Kidney capillary endothelial cell (primary cell): ENCODE data around the gene SHH.

Experiments
- DNase-seq: peaks from one replicate; pipeline ENCODE4 v3.0.0-alpha.2; 2018; ENCODE audit warnings: low spot score

Gene SHH

GRCh38 chr7:155811895-155812761 is at the start of gene SHH:
TSS of gene SHH (minus strand) at chr7:155812463. CDS start at chr7:155812122, 341 bp downstream.
- no peak for DNase-seq

DNA sequence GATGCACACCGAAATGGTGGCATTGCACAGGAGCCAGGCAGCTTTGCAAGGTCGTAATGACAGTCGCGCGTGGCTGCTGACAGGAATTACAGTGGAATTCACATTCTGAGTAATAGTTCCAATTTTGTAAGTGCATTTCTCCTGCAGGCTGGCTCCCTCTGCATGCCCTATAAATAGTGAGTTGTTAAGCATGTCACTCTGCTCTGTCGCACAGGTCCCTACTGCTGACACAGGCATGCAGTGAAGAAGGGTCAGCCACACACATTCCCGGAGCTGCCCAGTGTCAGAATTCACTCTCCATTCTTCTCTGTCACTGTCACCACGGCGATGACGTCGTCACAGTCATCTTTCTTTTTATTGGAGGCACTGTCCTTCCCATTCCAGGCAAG is 49.2 kb upstream of the SHH start:
- DNase-seq = no peak

DNA sequence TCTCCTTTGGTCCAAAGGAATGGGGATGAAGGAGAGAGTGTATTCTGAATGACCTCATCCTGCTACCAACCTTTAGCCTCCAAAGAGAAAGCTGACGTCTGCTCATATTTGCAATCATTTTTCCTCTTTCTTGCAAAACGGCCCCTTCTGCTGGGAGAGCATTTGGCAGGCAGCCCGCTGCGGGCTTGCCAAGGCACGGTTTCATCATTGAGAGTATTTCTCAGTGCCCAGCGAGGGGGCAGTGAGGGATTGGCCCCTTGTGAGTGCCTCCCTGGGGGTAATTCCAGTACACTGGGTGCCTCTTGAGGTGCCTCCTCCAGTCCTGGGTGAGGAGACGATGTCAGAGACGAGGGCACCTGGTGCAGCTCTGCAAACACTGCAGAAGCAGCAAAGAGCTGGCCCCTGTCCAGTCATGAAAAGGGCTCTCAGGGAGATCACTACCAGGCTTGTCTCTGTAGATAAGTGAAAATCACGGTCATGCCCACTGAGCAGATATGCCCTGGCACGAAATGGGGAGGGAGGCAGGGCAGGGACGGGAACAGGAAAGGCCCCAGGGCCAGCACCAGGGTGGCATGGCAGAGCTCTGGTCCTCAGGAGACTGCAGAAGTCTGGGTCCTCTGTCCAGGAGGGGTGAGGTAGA is 48.7 kb upstream of the SHH start:
- no peak for DNase-seq

DNA sequence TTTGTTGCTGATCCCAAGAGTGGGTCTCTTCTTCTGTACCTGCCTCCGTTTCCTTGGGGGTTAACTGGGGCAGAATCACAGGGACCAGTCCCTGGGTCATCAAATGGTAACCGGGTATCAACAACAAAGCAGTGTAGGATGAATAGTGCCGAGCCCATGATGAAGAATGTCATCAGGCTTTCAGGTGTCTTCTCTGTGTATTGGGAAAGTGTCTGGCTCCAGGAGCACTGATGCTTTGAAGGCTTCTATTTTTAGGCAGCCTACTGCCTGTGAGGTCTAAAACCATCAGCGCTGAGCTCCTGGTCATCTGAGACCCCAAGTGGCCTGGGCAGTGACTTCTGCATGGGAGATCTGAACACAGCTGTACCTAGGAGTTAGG is 48.2 kb upstream of the SHH start:
- DNase-seq = no peak

- no peak for DNase-seq
These were observed 46.3 kb upstream of the SHH start for GRCh38 chr7:155858521-155859061.

DNA sequence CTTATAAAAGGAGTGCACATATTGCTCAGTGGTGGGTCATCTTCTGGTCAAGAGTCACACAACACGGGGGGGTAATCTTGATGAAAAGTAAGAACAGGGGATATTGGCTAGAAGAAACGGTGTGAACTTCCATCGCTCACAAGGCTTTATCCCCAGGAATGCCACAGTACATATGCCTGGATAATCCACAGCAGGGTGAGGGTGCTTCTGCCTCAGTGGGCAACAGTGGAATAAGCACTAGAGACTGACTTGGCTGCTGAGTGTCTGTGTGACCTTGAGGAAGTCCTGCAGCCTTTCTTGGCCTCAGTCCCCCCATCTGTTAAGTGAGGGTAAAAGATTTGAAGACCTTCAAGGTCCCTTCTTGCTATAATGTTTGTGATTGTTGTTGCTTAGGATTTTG is 44.9 kb upstream of the SHH start:
- DNase-seq = no peak

- DNase-seq = no peak
These were observed 44.4 kb upstream of the SHH start for GRCh38 chr7:155856656-155857055.

DNA sequence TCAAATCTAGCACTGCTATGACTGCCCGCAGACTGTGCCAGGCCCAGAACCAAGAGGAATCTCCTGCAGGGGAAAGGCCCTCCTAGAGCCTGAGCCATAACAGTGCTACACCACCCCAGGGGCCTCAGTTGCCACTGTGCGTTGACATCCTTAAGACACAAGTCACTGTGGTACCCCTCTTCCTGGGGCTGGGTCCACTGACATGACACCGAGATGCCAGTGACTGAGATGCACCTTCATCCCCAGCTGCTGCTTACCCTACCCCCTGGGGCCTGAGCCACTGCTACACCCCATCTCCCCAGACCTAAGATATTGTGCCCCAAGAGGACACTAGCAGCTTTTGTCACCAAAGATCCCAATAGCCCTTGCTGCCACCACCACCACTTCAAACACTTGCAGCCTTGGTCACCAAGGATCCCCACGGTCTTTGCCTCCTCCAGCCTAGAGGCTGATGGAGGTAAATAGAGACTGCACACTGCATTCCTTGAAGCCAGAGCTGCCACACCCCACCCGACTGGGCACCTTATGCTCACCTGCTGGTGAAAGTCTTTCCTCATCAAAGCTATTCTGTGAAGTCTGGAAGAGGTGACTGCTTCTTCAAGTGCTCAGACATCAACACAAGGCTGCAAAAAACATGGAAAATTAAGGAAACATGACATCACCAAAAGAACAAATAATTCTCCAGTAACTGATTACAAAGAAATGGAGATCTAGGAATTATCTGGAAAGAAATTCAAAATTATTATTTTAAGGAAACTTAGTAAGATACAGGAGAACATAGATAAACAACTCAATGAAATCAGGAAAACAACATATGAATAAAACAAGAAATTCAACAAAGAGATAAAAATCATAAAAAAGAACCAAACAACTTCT is 40.4 kb upstream of the SHH start:
- DNase-seq = no peak

DNA sequence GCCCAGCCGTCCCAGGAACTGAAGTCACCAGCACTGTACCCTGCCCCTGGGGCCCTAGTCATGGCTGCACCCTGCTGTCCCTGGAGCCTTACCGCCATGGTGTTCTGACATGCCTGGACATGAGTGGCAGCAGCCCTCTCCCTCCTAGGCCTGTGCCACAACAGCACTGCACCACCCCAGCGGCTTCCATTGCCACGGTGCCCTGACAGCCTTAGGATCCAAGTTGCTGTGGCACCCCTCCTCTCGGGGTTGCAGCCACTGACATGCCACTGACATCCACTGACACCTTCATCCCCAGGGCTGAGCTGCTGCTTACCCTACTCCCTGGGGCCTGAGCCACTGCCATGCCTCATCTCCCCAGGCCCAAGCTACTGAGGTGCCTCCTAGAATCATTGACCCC is 39.6 kb upstream of the SHH start:
- no peak for DNase-seq

DNA sequence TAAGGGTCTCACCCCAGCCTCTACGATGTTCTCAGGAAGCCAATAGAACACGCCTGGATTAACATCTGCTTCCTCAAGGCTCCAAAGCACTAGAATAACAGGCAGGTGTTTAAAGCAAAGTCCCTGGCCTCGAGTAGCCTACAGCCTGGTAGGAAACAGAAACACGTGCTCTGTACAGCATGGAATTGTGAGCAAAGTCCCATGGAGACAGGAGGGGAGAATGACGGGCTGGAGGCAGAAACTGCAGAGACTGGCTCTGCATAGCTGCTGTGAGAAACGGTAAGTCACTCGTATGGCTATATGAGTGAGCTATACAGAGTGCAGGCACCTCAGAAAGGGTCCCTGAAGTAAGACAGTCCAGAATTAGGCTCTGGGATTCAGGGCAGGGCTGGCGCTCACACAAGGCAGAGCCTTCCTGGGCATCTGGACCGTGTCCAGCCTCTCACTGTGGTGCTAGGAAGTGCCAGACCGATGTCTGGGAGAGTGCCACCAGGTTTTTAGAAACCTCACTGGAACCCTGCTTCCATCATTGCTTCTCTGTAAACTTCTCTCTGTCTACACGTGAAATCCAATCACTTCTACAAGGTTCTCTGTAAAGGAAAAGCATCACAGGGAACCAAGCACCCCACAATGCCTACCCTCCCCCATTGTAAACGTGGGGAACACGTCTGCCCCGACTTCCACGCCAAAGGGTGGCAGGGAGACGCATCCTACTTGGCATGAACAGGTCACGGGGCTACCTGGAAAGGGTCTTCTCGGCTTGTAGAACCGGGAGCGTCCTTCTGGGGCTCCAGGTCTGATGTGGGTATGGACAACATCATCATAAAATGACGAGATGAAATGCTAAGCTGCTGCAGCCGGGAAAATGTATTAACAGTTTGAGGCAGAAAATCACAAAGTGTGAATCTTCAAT is 38.8 kb upstream of the SHH start:
- no peak for DNase-seq

- no peak for DNase-seq
These were observed 37.8 kb upstream of the SHH start for GRCh38 chr7:155850001-155850436.

DNA sequence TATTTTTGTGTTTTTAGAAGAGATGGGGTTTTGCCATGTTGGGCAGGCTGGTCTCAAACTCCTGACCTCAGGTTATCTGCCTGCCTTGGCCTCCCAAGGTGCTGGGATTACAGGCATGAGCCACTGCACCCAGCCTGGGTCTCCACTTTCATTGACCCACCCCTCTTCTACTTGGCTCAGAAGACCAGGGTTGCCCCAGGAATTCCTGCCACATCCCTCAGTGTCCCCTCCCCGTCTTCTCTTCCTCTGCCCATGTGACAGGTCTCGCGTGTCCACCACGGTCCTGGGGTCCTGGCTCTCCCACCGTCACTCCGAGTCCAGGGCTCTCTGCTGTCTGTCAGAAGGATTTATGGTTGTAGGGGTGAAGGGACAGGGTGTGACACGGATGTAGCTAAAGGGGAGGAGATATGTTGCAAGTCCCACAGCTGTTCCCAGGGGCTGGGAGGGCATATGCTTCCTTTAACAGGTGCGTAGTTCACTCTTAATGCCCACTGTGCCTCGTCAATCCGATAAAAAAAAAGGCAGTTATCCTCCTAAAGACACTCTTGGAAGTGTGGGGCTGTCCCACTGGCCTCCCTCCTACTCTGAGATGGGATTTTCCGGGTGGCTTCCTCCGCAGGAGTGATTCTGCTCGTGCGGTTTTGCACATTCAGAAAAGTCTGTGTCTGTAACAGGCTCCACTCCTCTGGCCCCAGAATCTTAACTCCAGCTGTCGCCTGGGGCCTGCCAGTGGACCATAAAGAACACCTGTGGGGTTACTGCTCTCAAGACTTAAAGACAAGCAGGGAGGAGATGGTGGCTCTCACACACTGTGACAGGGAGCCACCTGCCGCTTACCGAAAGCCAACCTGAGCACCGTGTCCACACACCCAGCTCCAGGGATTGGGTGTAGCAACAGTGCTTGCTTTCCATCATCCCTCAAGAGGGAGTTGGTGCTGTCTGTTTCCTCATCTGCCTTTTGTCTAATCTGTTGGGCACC is 36.7 kb upstream of the SHH start:
- no peak for DNase-seq

DNA sequence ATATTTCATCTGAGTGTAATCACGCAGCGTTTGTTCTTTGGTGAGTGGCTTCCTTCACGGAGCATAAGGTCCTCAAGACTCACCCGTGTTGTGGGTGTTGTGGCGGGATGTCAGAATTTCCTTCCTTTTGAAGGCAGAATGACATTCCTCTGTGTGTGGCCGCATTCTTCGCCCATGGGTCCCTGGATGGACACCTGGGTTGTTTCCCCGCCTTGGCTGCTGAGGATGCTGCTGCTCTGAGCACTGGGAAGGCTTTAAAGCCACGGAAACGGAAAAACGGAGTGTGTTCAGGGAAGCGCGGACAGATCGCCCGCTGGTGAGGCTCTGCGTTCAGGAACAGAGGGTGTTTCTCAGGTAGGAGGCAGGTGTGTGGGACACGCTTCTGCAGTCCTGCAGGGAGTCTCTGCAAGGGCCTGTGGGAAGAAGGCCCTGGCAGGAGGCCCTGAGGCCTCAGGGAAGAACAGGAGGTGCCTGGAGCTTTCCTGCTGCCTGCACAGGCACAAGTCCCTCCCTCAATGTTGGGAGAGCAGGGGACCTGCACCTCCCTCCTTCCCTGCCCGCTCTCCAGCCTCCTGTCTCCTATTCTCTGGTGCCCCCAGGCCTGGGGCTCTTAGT is 35.7 kb upstream of the SHH start:
- DNase-seq = no peak

GRCh38 chr7:155846936-155847335 is 34.7 kb upstream of the SHH start:
- no peak for DNase-seq

DNA sequence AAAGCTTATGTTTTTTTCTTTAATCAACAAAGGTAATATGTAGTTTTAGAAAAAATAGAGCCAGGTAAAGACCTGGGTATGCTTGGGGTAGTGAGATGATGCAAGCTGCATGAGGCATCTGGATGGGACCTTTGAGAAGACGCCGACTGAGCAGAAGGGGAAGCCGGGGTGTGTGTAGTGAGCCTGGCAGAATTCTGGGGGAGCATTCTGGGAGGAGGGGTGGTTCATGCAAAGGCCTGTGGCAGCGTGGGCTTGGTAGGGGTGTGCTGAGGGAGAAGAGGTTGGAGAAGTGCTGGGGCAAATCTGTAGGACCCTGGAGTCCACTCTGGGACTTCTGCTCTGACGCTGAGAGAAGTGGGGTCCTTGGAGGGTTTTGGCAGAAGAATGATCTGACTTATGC is 33.9 kb upstream of the SHH start:
- no peak for DNase-seq

GRCh38 chr7:155845226-155845625 is 33.0 kb upstream of the SHH start:
- no peak for DNase-seq

GRCh38 chr7:155844526-155844925 is 32.3 kb upstream of the SHH start:
- DNase-seq = no peak

DNA sequence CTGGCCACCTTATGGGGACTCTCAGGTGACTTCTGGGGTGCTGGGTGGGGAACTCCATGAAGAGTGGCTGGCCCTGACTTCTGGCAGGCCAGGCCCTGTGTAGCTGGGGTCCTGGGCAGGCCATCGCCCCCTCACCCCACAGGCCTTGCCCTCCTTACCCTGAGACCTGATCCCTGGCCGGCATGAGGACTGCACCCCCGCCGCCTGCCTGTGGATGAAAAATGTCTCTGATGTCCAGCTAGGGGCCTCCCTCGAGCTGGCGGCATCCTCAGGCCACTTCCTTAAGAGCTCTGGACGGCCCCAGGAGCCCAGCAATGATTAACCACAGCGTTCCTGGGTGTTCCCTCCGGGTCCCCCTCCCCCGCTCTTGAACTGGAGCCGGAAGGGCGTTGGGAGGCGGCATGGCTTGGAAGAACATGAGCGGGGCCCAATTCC is 31.8 kb upstream of the SHH start:
- no peak for DNase-seq

DNA sequence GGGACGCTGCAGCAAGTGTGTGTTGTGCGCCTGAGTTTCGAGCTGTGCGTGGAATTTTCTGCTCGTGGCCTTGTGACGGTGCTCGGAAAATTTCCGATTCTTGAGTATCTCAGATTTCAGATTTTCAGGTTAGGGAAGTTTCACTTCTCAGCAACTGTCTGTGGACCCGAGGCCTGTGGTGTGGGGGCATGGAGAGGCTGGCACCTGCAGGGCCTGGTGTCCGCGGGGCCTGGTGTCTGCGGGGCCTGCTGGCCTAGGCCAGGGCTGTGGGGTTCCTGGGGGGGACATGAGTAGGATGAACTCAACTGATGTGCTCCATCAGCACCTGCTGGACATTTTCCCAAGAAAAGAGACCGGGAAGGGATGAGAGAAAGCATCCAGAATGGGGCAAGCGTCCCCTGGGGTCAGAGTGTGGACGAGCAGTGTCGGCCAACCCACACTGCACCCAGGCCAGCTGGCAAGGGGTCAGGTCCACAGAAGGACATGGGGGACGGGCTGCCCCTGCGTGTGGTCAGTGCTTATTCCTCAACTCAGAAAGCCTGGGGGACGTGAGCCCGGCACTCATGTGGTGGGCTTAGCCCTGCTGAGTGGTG is 31.3 kb upstream of the SHH start:
- DNase-seq = no peak
